DMS79 treated with DMSO at 0.1 percent for 48 hours (cell line): ENCODE measurements around the gene RBM33.

Experiments used
- DNase-seq: peaks from one replicate; lab custom pipeline; 2025; lab: John Stamatoyannopoulos, UW

The RBM33 gene

GRCh38 chr7:155694851-155695250, 50.4 kb downstream of the RBM33 start:
- DNase-seq: no peak

GRCh38 chr7:155696747-155697146, 52.3 kb downstream of the RBM33 start:
- no peak for DNase-seq

DNA sequence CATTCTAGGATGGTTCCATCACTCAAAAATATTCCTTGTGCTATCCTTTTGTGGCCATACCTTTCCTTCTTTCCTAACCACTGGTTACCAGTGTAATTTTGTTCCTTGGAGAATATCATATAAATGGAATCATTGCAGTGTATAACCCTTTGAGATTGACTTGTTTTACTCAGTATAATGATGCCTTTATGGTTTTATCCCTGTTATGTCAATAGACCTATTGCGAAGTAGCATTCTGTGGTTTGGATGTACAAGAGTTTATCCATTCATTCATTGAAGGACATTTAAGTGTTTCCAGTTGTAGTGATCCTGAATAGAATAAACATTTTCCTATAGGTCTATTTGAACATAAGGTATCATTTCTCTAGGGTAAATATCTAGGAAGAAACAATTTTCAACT, 54.2 kb downstream of the RBM33 start:
- no peak for DNase-seq

- DNase-seq: no peak
Measured at GRCh38 chr7:155699180-155699579, 54.7 kb downstream of the RBM33 start.

- DNase-seq: no peak
Measured at GRCh38 chr7:155700847-155701246, 56.4 kb downstream of the RBM33 start.

DNA sequence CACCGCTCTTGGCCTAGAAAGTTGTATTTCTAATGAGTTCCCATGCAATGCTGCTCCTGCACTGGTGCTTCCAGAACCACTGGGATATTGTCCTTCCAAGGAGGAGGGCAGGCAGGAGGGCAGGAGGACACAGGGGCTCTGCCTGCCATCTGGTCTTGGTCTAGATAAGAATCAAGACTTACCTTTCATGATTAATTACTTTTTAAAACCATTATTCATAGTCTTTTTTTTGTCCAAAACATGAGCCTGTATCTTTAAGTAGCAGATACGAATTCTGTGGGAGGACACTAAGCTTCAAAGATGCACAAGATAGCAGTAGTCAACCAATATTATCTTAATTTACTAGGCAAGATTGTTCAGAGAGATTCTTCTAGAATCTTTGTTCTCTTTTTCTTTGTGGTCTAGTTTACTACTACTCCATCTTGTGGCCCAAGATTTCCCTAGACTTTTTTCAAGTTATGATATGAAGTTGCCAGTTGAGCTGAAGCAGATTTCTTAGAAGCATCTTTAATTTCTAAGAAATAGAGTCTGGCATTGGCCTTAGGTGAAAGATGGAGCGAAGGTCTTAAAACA, 57.6 kb downstream of the RBM33 start:
- DNase-seq: no peak

DNA sequence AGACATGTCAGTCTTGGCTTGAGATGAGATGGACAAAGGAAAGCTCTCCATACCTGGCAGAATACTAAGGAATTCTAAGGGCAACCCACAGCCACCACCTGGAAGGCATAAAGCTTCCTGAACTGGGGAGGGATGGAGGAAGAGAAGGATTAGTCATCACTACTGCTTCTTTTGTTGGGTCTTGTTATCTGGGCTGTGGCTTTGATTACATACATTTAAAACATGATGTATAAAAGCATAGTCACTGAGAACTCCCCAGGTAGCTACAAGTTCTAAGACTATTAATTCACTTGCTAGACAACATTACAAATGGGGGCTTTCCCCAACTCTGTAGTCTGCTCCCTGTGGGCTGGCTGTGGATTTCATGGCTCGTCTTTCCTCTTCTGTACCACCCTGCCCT, 58.2 kb downstream of the RBM33 start:
- DNase-seq: no peak

- no peak for DNase-seq
Measured at GRCh38 chr7:155705623-155706360, 61.3 kb downstream of the RBM33 start.

GRCh38 chr7:155706376-155706775, 61.9 kb downstream of the RBM33 start:
- no peak for DNase-seq

GRCh38 chr7:155709453-155709852, 65.0 kb downstream of the RBM33 start:
- no peak for DNase-seq

DNA sequence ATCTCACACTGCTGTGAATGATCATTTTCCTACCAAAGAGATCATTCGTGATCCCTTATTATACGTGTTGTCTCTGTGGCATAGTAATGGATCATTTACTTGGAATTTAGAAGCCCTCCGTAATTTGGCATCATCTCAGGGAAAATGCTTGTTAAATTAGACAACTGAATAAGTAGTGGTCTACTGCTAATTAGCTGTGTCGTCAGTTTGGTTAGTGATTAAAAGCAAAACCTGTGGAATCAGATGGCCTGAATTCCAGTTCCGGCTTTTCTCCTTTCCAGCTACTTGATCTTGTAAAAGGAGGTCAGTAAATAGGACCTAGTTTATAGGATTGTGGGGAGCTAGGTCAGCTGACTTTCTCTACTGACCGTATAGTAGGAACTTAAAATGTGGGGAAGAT, 65.6 kb downstream of the RBM33 start:
- DNase-seq: no peak

DNA sequence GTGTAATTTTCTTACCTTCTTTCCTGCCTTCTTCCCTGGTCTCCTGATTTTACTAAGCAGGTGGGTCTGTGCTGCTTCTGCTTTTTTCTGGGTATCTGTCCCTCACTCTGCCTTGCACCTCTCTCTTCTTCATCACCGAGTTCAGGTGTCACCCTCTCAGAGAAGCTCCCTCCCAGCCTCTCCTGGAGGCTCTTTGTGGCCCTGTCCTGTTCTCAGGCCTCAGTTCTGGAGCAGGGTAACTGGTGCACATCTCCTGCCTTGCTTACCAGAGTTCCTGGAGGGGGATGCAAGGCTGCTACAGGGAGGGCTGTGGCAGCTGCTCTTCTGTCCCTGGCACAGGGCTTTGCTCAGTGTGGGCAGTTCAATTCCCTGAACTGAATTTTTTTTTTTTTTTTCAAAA, 66.1 kb downstream of the RBM33 start:
- no peak for DNase-seq

DNA sequence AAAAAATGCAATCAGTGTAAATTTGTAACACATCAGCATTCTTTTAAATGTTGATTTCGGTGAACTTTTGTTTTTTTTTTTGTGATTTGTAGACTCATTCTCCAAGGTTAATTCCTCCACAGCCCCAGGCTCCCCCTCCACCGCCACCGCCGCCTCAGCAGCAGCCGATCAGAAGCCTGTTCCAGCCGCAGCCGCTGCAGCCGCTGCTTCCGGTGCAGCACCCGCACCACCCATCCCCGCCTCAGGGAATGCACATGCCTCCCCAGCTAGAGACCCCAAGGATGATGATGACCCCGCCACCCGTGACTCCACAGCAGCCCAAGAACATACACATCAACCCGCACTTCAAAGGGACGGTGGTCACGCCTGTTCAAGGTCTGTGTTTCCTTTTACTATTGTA, 66.6 kb downstream of the RBM33 start:
- DNase-seq: no peak

- DNase-seq: no peak
Measured at GRCh38 chr7:155713384-155713783, 68.9 kb downstream of the RBM33 start.

DNA sequence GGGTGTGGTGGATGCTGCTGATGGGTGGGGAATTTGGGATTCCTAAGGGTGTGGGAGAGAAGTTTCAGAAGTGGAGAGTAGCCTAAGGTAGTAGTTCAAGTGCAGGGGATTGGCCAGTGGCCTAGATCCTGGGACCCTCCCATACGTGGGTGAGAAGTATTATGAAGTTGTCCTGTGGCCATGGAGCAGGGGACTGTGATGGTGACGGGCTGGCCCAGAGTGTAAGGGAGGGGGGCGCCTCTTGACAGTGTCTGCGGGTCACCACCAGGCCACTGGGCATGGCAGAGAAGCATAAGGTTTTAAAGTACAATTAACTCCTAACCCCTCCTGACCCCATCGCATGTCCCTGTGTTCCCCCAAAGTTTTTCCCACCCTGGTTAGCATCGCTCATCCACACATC, 70.2 kb downstream of the RBM33 start:
- no peak for DNase-seq

DNA sequence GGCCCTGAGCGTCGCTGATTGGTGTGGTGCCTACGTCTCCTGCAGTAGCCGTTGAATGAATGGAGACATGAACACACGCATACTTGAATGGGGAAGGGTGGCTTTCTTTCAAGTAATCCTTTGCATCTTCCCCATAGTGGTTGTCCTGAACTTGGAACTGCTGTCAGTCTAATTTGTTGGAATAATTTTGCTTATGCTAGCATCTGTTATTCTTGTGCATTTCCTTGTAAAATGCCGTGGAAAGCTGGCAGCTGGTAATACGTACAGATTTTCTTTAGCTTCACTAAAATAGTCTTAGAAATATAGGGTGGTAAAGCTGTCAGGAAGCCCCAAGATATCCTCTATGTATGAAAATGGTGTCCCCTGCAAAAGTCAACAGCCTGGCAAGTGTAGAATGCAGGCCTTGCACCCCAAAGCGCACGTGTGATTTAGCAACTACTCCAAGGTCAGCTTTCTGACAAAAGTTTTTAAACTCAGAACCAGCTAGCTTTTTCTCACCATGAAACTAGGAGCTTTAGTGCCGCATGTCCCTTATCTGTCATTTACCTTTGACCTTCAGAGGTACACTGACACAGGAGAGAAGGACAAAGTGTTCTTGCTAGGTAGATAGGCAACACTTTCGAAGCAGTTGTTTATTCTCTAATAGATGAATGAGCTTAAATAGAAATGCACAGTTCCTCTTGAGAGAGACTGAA, 70.8 kb downstream of the RBM33 start:
- DNase-seq: no peak

DNA sequence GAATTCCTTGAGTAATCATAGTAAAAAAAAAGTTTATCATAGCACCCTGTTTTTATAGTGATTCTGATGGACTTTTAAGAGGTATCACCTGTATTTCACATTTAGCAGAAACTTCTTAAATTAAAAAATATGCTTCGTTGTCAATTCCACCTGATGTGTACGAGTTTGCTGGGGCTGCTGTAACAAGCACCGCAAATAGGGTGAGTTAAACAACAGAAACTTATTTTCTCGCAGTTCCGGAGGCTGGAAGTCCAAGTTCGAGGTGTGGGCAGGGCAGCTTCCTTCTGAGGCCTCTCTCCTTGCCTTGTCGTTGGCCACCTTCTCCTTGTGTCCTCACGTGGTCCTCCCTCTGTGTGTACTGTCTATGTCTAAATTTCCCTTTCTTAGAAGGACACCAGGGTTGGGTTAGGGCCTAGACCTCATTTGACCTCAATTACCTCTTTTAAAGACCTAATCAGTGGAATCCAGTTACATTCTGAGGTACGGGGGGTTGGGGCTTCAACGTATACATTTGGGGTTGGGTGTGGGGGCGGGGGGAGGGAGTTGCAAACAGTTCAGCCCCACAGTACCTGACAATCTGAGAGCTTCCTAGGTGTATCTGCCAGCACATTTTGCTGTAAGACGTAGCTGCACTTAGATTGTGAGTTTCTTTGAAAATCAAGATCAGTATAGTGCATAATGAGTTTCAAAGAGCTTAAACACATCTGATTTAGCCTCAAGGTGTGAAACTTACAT, 72.7 kb downstream of the RBM33 start:
- no peak for DNase-seq

DNA sequence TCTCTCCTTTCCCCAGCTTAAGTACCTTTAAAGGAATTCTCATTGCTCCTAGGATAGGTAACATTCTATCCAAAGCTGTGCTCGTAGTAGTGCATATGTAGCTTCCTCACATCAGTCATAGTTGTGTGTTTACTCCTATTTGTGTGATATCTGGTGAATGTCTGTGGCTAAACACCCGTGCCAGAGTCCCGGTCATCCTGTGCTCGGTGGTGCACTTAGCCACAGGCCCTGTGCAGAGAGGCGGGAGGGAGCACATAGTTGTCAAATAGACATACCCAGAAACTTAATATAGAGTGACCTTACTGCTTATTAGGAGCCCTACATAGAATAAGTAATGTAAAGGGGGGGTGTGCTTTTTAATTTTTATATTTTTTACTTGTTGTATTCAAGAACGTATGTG, 76.6 kb downstream of the RBM33 start:
- DNase-seq: no peak

- no peak for DNase-seq
Measured at GRCh38 chr7:155722118-155722517, 77.7 kb downstream of the RBM33 start.

GRCh38 chr7:155722936-155723335, 78.5 kb downstream of the RBM33 start:
- no peak for DNase-seq

DNA sequence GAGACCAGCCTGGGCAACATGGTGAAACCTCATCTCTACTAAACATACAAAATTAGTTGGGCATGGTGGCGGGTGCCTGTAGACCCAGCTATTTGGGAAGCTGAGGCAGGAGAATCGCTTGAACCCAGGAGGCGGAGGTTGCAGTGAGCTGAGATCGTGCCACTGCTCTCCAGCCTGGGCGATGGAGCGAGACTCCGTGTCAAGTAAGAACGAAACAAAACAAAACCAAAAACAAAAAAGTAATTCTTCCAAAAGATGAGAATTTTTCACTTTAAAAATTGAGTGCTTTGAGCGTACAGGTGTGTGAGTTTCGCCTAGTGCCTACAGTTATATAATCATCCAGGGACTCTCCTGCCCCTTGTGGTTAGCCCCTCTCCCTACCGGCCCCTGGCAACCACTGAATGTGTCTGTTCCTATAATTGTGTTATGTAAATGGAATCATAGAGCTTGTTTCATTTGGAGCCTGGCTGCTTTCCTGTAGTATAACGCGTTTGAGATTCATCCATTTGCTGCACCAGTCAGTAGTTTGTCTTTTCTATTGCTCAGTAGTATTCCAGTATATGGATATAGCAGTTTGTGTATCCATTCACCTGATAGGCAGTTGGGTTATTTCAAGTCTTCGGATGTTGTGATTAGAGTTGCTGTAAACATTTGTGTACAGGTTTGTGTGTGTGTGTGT, 80.0 kb downstream of the RBM33 start:
- no peak for DNase-seq

GRCh38 chr7:155725006-155725355, 80.5 kb downstream of the RBM33 start:
- DNase-seq: no peak
